Activated naive CD4-positive, alpha-beta T cell treated with anti-CD3 and anti-CD28 coated beads, Interleukin-2, amount 10 ng/mL, durations not matched to agents 7 days and 5 days (primary cell): ENCODE data around the gene HPCAL1.

Source experiments
- CTCF ChIA-PET: fragments of 350-600 bp; sonication (Branson Sonifier 250); formaldehyde crosslinking; loops from one replicate; lab custom pipeline; 2021; ENCODE audit warnings: antibody characterized with exemption; lab: Charles Lee
- DNase-seq: peaks from one replicate; pipeline ENCODE4 v3.0.0-alpha.2; 2020
- H3K27ac Mint-ChIP-seq: one replicate; pipeline ENCODE4 v1.8.0; 2021; ENCODE audit warnings: mild to moderate bottlenecking, moderate library complexity, mixed read lengths
- H3K27me3 Mint-ChIP-seq: one replicate; pipeline ENCODE4 v1.8.0; 2021; ENCODE audit warnings: mild to moderate bottlenecking, mixed read lengths
- H3K36me3 Mint-ChIP-seq: one replicate; pipeline ENCODE4 v1.8.0; 2021; ENCODE audit warnings: mixed read lengths
- H3K4me1 Mint-ChIP-seq: one replicate; pipeline ENCODE4 v1.8.0; 2021; ENCODE audit warnings: mixed read lengths
- H3K4me3 Mint-ChIP-seq: one replicate; pipeline ENCODE4 v1.8.0; 2021; ENCODE audit warnings: mild to moderate bottlenecking, moderate library complexity, mixed read lengths
- H3K9me3 Mint-ChIP-seq: one replicate; pipeline ENCODE4 v1.8.0; 2021; ENCODE audit warnings: mixed read lengths

Gene HPCAL1

GRCh38 chr2:10385933-10386773 is 83.4 kb downstream of the HPCAL1 start:
- H3K27ac Mint-ChIP-seq: peak overlapping the region; percentile 50
- peaks cover 4% of the 10 kb centered on the region for H3K36me3 Mint-ChIP-seq
- H3K4me1 Mint-ChIP-seq: peaks cover 62% of the 10 kb centered on the region
- DNase-seq: no peak
- no peak overlapping the region for H3K4me3 Mint-ChIP-seq
- CTCF ChIA-PET: no interaction called here
- no peaks in the 10 kb centered on the region for H3K9me3 Mint-ChIP-seq
- no peaks in the 10 kb centered on the region for H3K27me3 Mint-ChIP-seq

DNA sequence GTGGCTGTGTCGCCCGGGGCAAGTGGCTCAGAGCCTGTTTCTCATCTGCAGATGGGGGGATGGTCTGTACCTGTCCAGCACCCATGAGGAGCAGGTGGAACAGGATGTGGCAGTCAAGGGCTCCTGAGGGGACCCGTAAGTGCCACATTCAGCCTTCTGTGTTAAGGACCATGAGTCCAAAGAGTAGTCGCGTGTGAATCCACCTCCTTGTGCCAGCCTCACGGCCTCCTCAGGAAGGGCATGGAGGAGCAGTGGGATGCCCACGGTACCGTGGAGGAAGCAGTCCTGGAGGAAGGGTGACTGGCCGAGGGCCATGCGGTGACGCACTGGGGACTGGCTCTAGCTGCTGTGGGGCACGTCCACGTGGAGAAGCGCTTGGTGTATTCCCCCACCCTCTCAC is 84.3 kb downstream of the HPCAL1 start:
- Mint-ChIP-seq H3K9me3 (no peaks in the 10 kb centered on the region), H3K27ac (no peak overlapping the region), H3K4me1 (peaks cover 54% of the 10 kb centered on the region), H3K4me3 (no peak overlapping the region), H3K27me3 (no peaks in the 10 kb centered on the region), H3K36me3 (no peaks in the 10 kb centered on the region)
- no peak for DNase-seq
- CTCF ChIA-PET: no interaction called here

GRCh38 chr2:10388954-10389560 is 86.4 kb downstream of the HPCAL1 start:
- H3K27me3 Mint-ChIP-seq: no peaks in the 10 kb centered on the region
- peaks cover 40% of the 10 kb centered on the region for H3K4me1 Mint-ChIP-seq
- H3K9me3 Mint-ChIP-seq: no peaks in the 10 kb centered on the region
- no peaks in the 10 kb centered on the region for H3K36me3 Mint-ChIP-seq
- H3K27ac Mint-ChIP-seq: no peak overlapping the region
- no peak for DNase-seq
- H3K4me3 Mint-ChIP-seq: no peak overlapping the region
- CTCF ChIA-PET: no interaction called here

- Mint-ChIP-seq H3K27ac (no peak overlapping the region), H3K27me3 (no peaks in the 10 kb centered on the region), H3K4me1 (peaks cover 35% of the 10 kb centered on the region), H3K36me3 (no peaks in the 10 kb centered on the region), H3K4me3 (no peak overlapping the region), H3K9me3 (no peaks in the 10 kb centered on the region)
- CTCF ChIA-PET: no interaction called here
- DNase-seq: no peak
Measured at GRCh38 chr2:10389573-10389972, 86.9 kb downstream of the HPCAL1 start.

DNA sequence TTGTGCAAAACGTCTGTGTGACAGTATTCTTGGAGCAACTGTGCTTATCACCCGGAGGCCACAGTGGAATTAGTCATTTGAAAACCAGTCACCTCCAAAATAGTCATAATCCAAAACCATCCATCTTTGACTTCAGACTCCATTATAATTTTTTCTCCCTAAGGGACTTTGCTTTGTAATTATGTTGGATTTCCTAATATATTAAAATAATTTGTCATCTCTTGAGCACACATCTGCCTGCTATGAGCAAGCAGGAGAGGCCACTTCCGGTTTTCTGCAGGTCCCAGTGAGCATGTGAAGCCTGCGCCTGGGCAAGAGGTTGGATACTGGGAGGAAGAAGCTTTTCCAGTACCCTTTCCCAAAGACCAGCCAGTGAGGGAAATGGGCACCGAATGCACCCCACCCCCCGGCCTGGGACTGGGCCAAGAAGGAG is 87.7 kb downstream of the HPCAL1 start:
- no peak overlapping the region for H3K27ac Mint-ChIP-seq

GRCh38 chr2:10392100-10392499 is 89.4 kb downstream of the HPCAL1 start:
- Mint-ChIP-seq H3K9me3 (no peaks in the 10 kb centered on the region), H3K4me3 (no peak overlapping the region), H3K27me3 (no peaks in the 10 kb centered on the region), H3K27ac (no peak overlapping the region), H3K36me3 (no peaks in the 10 kb centered on the region), H3K4me1 (peaks cover 20% of the 10 kb centered on the region)
- no peak for DNase-seq
- CTCF ChIA-PET: interaction anchor here (1.4 kb wide), 1 partner anchor 9 kb away, joined by 4 read pairs; no protein-coding TSS in a partner anchor

More for the DNA sequence above, 87.7 kb downstream of the HPCAL1 start:
- Mint-ChIP-seq H3K36me3 (no peaks in the 10 kb centered on the region), H3K4me3 (no peak overlapping the region), H3K9me3 (no peaks in the 10 kb centered on the region), H3K4me1 (peaks cover 32% of the 10 kb centered on the region), H3K27me3 (no peaks in the 10 kb centered on the region)
- CTCF ChIA-PET: no interaction called here
- no peak for DNase-seq

DNA sequence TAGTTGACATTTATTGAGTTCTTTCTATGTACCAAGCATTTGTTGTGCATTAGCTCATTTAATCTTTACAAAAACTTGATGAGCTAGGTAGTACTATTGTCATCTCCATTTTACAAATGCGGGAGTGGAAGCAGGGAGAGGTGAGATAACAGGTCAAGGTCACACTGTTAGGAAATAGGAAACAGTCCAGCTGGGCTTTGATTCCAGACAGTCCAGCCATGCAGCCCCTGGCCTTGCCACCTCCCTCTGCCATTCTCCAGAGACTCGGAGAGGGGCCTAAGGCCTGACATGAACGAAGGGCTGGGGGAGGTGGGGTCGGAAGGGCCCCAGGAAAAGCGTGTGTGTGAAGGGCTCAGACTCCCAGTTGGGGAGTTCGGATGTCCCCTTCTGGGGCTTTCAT is 89.8 kb downstream of the HPCAL1 start:
- Mint-ChIP-seq H3K9me3 (no peaks in the 10 kb centered on the region), H3K4me3 (no peak overlapping the region), H3K27me3 (no peaks in the 10 kb centered on the region), H3K4me1 (peaks cover 18% of the 10 kb centered on the region), H3K36me3 (no peaks in the 10 kb centered on the region), H3K27ac (no peak overlapping the region)
- CTCF ChIA-PET: interaction anchor here (1.4 kb wide), 1 partner anchor 10 kb away, joined by 4 read pairs; no protein-coding TSS in a partner anchor
- DNase-seq: no peak

GRCh38 chr2:10392951-10393639 is 90.4 kb downstream of the HPCAL1 start:
- CTCF ChIA-PET: no interaction called here
- DNase-seq: no peak
- no peak overlapping the region for H3K4me3 Mint-ChIP-seq
- no peaks in the 10 kb centered on the region for H3K27me3 Mint-ChIP-seq
- H3K9me3 Mint-ChIP-seq: no peaks in the 10 kb centered on the region
- no peak overlapping the region for H3K27ac Mint-ChIP-seq
- H3K36me3 Mint-ChIP-seq: peaks cover 4% of the 10 kb centered on the region
- H3K4me1 Mint-ChIP-seq: peaks cover 14% of the 10 kb centered on the region

- Mint-ChIP-seq H3K27ac (no peak overlapping the region), H3K4me3 (no peak overlapping the region), H3K9me3 (peaks cover under 1% of the 10 kb centered on the region), H3K4me1 (peaks cover 12% of the 10 kb centered on the region), H3K27me3 (no peaks in the 10 kb centered on the region), H3K36me3 (peaks cover 7% of the 10 kb centered on the region)
- no peak for DNase-seq
- CTCF ChIA-PET: no interaction called here
Measured at GRCh38 chr2:10393640-10393982, 90.9 kb downstream of the HPCAL1 start.

DNA sequence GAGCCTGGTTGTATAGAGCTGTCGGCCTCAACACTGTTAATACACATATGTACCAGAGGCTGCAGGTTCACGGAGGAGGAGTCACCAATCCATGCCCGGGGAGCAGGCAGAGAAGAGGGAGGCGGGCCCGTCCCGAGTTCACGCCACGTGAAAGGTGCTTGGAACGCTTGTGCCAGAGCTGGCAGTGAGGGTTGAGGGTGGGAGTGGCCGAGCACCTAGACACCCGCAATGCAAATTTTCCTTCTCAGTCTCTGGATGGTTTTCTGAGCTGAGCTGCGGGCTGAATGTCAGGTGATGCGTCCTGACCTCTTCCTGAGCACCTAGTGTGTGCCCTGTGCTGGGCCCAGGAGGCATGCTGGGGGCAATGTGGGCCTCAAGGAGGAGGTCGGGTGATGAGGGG is 93.2 kb downstream of the HPCAL1 start:
- H3K9me3 Mint-ChIP-seq: peaks cover 3% of the 10 kb centered on the region
- H3K27ac Mint-ChIP-seq: no peak overlapping the region
- H3K4me3 Mint-ChIP-seq: no peak overlapping the region
- DNase-seq: no peak
- H3K27me3 Mint-ChIP-seq: no peaks in the 10 kb centered on the region
- peaks cover 22% of the 10 kb centered on the region for H3K36me3 Mint-ChIP-seq
- peaks cover 20% of the 10 kb centered on the region for H3K4me1 Mint-ChIP-seq
- CTCF ChIA-PET: no interaction called here

GRCh38 chr2:10396464-10396863 is 93.8 kb downstream of the HPCAL1 start:
- H3K27me3 Mint-ChIP-seq: no peaks in the 10 kb centered on the region
- CTCF ChIA-PET: no interaction called here
- no peak overlapping the region for H3K4me3 Mint-ChIP-seq
- DNase-seq: no peak
- H3K9me3 Mint-ChIP-seq: peaks cover 3% of the 10 kb centered on the region
- peaks cover 26% of the 10 kb centered on the region for H3K4me1 Mint-ChIP-seq
- H3K27ac Mint-ChIP-seq: no peak overlapping the region
- peaks cover 27% of the 10 kb centered on the region for H3K36me3 Mint-ChIP-seq

DNA sequence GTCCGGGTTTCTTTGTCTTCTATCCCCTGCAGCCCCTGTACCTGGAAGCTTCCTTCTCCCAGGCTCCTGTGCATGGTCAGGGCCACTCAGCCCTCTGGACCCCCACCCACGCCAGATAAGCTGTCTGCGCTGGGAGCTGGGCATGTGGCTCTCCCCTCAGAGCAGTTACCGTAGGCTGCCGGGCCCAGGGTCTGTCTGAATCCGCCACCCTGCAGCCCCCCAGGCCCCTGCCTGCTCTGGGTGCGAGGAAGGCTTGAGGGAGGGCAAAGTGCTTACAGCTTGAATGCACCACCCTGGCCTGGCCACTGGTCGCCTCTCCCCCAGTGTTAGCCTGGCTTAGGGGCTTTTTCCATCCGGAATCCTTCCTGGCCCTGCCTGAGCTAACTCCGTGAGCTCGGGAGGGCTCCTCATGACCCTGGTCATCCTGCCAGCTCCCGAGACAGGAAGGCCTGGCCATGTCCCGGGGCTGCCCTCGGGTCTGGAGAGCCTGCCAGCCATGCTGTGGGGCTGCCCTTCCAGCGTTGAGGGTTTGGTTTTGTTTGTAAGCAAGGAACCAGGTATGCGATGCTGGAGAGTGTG is 94.7 kb downstream of the HPCAL1 start:
- no peak overlapping the region for H3K27ac Mint-ChIP-seq
- DNase-seq: no peak
- H3K4me3 Mint-ChIP-seq: no peak overlapping the region
- no peaks in the 10 kb centered on the region for H3K27me3 Mint-ChIP-seq
- H3K36me3 Mint-ChIP-seq: peaks cover 30% of the 10 kb centered on the region
- H3K9me3 Mint-ChIP-seq: peaks cover 3% of the 10 kb centered on the region
- H3K4me1 Mint-ChIP-seq: peaks cover 32% of the 10 kb centered on the region
- CTCF ChIA-PET: no interaction called here

- no peak for DNase-seq
- Mint-ChIP-seq H3K9me3 (peaks cover 3% of the 10 kb centered on the region), H3K27ac (no peak overlapping the region), H3K36me3 (peaks cover 32% of the 10 kb centered on the region), H3K4me1 (peaks cover 31% of the 10 kb centered on the region), H3K27me3 (no peaks in the 10 kb centered on the region), H3K4me3 (no peak overlapping the region)
- CTCF ChIA-PET: no interaction called here
Measured at GRCh38 chr2:10397878-10398277, 95.2 kb downstream of the HPCAL1 start.

GRCh38 chr2:10398496-10398895 is 95.8 kb downstream of the HPCAL1 start:
- no peak overlapping the region for H3K4me3 Mint-ChIP-seq
- H3K27me3 Mint-ChIP-seq: no peaks in the 10 kb centered on the region
- CTCF ChIA-PET: no interaction called here
- H3K9me3 Mint-ChIP-seq: peaks cover 3% of the 10 kb centered on the region
- peaks cover 33% of the 10 kb centered on the region for H3K36me3 Mint-ChIP-seq
- DNase-seq: no peak
- H3K4me1 Mint-ChIP-seq: peaks cover 28% of the 10 kb centered on the region
- H3K27ac Mint-ChIP-seq: peak overlapping the region; percentile 37
